Measurements from ENCODE around the gene SUPT3H.
A peak's percentile ranks its signal among the peaks of the same experiment; 100 is the strongest.

SUPT3H gene

DNA sequence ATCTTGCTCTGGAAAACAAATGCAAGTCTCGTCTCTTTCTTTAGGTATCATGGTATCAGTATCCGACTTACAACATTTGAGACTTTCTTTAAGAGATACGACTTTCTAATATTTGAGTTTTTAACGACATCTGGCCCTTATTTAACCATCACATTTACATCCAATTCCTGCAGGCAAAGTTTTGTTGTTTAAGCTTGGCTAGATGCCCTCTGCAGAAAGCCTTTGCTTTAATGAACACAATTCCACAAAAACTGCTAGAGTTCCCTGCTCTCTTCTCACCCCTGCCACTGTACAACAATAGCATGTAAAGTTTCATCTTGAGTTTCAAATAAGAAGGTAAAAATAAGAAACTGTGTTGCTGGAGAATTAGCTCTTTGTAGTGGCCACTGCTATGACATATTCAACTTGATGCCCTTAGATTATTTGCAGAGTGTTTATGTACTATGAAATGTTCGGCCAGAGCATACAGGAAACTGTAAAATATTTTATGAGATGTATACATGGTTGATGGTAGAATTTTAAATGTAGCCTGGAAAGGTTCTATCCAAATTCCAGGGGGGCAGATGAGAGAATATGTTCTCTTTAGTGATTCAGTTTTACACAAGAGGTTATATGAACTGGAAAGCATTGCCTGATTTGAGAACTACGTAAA, 551.6 kb downstream of the SUPT3H start:
- DNase-seq = no peak

DNA sequence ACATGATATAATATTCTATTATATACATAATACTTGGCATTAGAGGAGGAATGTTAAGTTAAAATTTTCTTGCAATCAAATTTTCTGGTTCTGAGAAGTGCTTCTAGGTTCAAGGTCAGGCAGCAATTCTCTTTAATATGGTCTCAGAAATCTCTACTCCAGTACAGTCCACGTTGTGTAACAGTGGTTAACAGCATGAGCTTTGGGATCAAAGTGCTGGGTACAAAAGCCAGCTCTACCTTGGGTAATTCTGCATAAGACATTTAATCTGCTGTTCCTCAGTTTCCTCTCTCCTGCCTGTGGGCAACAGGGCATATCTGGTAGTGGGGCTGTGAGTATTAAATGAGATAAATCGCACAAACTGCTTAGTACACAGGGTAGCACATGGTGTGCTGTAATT, 552.5 kb downstream of the SUPT3H start:
- DNase-seq = no peak

DNA sequence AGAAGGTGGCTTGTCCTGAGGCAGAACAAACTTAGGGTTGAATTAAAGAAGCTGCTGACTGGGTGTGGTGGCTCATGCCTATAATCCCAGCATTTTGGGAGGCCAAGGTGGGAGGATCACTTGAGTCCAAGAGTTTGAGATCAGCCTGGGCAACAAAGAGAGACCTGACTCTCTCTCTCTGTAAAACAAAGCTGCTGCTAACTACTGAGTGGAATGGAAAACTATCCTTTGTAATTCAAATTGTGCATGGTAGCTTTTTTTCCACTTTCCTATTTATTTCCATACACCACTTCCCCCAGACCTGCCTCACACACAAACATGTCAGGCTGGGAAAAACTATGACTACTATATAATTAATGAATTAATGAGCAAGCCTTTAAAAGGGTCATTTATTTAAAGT, 553.2 kb downstream of the SUPT3H start:
- no peak for DNase-seq

DNA sequence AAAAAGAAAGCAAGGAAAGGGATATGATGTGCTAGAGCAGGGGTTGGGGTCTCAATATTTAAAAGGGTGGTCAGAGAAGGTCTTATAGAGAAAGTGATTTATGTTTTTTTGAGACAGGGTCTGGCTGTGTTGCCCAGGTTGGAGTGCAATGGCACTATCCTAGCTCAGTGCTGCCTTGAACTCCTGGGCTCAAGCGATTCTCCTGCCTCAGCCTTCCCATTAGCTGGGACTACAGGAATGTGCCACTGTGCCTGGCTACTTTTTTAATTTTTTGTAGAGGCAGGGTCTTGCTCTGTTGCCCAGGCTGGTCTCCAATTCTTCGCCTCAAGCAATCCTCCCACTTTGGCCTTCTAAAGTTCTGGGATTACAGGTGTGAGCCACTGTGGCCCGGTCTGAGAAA, 557.0 kb downstream of the SUPT3H start:
- no peak for DNase-seq

DNA sequence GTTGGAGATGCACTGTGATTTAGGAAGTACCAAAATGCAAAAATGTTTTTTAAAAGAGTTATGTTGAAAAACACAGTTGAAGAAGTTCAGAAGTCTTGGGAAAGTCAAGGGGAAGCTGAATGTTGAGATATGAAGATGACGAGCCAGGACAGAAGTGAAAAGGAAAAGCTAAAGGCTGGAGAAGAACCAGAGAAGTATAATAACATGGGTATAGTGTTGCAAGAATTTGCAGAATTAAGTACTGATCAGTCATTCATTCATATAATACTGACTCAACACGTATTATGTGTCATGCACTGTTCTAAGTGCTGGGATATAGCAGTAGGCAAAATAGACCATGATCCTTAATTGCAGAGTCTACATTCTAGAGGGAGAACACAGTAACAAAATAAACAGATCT, 557.4 kb downstream of the SUPT3H start:
- no peak for DNase-seq

DNA sequence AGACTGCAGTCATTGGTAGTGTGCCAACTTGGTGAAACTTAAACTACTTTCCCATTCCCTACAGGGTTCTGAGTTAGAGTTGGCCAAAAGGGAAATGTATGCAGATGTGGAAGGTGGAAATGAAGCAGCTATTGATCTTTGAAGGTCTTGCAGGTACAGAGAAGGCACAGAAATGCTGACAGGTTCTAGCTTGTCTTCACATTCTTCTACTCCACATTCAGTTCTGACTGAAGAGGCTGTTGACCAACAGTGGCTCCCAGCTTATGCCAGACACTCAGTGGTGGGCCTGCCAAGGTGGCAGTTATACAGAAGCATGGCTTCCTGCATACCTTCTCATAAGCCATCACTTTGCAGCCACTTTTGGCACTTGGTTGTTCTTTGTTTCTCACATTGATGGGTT, 566.3 kb downstream of the SUPT3H start:
- no peak for DNase-seq

DNA sequence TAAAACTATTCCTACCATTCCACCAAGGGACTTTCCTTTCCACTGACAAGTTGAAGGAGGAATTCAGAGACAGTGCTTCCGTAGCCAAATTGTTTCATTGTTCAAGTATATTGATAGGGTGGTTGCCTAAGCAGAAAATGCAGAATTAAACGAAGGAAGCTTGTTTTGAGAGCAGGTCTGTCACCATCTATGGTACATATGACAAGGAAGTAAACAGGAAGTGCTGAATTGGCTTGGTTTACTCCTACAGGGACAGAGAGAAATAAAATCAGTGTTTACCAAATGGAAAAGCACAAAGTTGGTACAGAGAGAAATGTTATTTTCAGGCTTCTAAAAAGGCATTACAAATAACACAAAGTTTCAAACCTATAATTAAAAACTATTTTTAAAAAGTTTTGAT, 568.5 kb downstream of the SUPT3H start:
- DNase-seq = no peak

DNA sequence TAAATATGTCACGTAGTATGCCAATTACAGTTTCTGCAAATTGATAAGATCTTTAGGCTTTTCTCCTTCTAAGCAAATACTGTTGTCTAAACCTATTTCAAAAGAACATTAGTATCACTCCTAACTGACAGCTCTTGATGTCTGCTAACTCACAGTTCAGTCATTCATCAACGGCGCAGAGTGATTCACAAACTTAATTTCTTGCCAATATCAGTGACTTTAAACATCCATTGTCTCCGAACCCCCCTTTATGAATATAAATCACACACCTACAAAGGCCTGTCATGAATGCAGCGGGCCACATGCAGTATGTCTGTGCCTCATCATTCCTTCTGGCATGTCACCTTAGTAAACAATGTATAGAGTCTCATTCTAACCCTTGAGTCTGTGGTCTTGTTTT, 569.6 kb downstream of the SUPT3H start:
- no peak for DNase-seq

DNA sequence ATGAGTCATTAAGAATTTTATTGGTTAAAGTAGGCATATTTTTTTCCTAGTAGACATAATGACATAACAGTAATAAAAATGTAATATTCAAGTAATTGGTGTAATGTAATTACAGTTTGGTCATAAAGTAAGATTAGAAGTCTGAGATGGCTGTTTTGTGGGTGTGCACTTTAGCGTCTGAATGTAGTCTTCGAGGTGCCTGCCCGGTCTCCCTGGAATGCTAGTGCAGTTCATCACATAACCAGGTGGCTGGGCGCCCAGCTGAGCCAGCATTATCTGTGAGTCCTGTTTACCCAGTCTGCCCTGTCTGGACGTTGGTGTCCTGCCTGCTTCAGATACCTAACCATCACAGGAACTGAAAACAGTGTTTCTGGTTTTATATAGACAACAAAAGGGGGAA, 571.1 kb downstream of the SUPT3H start:
- DNase-seq = no peak

DNA sequence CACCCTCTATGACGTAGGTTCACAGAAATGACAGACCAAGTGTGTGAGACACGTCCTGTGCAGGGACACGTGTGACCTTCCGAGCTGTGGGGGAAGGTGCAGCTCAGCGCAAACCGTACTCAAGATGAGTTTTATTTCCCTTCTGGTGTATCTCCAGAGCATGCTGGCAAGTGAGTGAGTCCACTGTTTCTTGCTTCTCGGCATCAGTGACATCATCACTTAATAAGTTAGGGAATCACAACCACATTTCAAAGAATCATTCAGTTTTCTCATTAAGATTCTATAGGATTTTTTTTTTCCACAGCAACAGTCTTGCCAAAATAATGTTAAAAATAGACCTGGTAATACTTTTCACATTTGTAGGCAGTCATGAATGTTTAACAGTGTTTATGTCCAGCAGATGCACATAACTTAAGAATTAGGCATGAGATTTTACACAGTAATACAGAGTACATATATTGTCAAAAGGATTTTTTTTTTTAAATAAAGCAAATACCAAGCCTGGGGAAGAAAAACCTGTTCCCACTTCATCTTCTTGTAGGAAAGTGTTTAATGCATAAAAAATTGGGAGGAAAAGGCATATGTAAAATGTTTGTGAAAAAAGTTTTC, 572.4 kb downstream of the SUPT3H start:
- DNase-seq = no peak

DNA sequence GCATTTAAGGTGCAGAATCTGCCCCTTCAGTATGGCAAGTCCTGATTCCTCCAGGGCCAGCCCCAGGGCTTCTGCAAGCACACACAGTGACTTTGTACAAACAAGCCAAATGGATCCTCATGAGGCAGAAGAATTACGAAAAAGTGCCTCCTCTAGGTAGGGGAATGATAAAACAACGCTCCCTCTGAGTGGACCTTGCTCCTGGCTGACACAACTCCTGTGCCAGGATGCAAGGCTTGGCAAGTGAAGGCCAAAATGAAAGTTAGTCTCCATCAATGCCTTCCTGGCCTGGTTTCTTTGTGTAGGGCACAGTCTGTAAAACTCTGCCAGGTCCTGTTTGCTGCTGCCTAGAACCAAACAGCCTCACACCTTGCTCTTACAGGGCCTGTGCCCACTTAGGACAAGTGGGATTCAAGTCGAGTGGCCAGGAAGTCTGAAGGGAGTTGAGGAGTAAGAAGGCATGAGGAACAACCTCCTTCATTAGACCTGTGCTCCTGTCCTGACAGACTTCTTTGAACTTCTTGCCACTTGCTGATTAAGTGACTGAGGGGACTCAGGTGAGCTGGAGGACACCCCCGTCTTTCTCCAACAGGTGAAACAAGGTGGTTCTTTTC, 573.1 kb downstream of the SUPT3H start:
- DNase-seq = no peak

DNA sequence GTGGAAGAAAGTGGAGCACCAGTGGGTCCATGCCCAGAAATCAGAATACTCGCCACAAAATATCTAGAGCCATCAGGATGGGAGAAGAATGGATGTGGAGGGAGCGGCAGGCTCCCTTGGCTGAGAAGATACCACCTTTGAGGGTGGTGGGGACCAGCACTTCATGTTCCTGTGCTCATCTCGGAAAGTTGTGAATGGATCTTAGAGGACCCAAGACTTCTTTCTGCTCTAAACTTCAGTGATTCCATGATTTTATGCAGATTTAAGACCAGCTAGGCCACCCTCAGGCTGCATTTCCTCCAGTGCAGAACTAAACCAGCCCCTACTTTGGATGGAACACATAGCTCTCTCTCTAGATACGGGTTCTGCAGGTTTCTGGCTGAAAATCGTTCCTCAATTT, 573.7 kb downstream of the SUPT3H start:
- no peak for DNase-seq

DNA sequence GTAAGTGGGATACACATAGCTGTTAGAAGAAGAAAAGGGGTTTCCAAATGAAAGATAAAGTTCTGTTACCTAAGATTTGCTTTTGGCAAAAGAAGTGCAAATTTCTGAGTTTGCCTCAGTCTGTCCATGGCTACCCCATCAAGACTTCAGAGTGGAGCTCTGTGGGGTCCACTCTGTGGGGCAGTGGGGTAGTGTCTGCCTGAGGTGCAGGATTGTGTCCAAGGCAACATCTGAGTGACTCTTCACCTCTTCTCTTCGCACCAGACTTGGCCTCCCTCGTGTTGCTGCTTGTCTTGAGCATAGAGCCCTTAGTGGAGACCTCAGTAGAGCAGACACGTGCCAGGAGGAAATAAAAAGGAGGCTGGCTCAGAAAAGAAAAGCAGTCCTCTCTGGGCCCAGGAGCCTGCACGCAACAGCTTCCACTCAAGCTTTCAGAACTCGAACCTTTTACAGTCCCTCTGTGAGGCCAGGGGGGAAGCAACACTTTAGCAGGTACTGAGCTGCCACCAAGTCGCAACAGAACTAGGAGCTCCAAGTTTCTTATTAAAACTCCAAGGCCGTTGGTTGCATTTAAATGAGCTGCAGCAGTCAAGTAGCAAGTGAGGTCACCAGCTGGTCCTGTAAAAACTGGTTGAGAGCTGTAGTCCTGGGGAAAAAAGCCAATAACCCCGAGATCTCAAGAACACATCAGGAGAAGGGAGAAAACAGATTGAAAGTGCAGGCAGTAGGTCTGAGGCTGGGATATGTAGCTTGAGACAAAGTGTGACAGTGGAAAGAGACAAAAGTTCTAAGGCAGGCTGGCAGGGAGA, 576.7 kb downstream of the SUPT3H start:
- DNase-seq = no peak

DNA sequence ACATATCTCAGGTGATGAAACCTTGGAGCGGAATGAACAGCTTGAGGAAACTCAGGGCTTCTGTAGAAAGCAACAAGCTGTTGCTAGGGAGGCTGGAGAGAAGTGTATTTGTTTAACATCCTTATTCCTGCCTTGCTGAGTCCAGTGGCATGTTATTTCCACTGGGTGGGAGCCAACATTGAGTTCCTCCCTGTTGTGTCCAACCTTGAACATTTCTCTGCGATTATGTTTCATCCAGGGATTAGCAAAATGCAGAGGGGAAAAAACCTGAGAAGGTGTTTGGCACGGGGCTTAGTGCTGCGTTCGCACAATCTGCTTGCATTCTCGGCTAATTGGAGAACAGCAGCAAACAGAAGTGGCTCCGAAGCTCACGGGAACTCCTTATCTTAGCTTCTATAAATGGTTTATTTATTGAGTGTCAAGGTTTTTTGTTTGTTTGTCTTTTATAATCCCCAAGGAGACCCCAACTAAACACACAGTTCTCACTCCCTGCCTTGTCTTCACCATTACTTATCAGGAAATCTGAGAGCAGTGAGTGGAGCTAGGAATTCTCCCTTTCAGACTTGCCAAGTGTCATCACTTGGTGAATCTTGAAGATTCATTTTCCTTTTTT, 577.5 kb downstream of the SUPT3H start:
- no peak for DNase-seq

DNA sequence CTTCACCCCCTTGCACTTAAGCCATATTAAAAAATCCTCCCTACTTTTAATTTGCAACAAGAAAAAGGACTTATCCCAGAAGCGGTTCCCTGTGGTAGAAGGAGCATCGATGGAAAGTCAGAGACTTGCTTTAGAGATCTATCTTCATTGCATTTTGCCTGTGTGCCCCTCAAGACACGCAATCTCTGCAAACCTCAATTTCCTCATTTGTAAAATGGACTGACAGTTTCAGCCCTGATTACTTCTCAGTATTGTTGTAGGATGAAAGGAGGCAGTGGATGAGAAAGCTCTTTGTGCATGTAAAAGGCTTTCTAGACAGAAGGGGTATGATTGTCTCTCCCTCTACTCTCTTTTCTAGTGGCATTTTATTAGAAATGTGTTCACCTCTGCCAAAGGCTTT, 580.0 kb downstream of the SUPT3H start:
- DNase-seq = no peak

DNA sequence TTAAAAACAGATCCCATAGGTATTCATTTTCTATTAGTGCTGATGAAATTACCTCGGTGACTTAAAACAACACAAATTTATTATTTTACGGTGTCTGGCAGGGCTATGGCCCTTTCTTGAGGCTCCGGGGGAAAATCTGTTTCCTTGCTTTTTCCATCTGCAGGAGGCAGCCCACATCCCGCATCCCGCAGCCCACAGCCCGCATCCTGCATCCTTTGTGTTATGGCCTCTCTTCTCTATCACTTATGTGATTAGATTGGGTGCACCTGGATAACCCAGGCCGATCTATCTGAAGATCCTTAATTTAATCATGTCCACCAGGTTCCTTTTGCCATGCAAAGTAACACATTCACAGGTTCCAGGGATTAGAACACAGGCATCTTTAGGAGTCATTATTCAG, 582.4 kb downstream of the SUPT3H start:
- DNase-seq = no peak

DNA sequence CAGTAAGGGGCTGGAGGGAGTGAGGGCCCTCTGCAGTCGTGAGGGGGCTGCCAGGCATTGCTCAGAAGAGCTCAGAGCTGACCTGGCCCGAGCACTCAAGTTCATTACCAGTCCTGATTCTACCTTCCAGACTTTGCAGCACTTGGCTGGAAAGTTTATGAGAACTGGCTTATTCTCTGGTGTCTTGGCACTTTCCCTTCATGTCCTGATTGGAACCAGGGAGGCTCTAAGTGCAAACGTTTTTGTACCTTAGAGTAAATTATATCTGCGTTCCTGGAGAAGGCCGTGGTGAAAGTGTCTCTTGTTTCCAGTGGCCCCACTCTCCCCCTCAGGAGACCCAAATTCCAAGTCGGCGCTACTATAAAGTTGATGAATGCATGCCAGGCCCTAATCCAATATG, 587.9 kb downstream of the SUPT3H start:
- DNase-seq = no peak

DNA sequence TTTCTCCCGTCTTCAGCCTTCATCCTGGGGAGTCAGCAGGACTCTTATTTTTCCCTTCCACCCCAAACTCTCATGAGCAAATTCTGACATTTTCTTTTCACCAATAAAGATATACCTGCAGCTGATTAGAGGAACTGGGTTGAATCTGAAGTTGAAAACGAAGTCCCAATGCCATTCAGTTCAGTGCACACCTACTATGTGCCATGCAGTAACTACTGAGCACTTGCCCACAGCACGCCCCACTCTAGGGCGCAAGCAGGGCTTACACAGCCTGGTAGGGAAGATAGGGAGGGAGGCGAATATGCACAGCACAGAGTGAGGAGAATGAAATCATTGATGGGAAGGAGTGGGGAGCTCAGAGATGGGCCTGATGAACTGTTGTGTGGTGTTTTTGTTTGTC, 588.7 kb downstream of the SUPT3H start:
- no peak for DNase-seq

DNA sequence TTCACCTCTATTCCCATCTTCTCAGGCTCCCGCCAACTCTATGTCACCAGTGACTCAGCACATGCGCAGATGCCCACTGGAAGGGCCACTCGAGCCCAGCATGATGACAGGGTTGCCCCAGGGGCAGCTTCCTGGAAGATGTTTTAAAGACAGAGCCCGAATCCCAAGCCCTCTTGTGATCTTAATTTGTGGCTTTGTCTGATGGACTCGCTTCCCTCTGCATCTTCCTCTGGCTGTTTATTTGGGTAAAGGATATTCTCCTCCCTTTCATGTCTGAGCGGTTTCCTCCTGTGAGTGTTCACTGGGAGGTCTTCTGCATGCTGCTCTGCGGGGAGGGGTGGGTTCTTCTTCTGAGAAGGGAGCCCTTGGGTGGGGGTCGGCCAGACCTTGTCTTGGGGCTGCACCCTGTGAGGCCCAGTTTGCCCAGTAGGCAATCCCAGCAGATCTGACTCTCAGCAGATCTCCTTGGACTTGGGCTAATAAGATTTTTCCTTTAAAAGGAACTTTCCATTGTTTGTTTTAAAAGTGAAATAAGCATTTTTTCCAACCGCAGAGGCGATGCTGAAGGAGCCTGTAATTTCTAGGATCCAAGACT, 589.2 kb downstream of the SUPT3H start:
- no peak for DNase-seq

DNA sequence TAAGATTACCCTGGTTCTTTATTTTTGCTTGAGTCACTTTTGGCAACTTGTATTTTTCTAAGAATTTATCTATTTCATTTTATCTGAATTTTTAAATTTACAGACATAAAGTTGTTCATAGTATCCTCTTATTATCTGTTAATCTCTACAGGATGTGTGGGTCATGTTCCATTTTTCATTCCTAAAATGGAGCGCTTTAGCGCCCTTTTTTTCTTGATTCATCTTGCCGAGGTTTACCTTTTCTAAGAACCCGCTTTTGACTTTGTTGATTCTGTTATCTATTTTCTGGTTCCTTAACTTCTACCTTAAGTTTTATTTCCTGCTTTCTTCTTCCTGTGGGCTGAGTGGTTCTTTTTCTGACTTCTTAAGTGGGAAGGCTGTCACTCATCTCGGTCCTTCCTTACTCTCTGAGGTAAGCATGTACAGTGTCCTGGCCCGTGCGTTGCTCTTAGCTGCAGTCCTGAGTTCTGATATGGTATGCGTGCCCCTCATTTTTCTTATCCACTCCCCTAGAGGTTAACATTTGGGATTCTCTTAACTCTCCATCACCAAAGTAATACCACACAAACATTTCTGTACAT, 590.4 kb downstream of the SUPT3H start:
- DNase-seq = peak in 1 of 5 experiments; percentile 30

DNA sequence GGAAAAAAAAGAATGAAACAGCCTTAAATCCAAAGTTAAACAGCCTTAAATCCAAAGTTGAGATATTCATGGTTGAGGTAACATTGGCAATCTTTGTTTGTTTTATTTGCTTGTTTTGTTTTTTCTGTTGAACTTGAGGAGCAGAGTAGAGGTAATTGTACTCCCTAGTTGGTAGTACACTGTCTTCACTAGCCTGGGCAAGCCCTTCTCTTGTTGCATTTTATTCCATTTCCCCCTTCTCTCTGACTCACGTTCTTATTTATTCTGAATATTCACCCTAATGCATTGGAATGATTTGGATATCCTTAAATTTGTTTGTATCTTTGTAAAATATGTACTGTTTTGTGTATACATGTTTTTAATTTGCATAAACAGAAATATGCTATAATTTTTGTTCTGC, 592.6 kb downstream of the SUPT3H start:
- DNase-seq = no peak

DNA sequence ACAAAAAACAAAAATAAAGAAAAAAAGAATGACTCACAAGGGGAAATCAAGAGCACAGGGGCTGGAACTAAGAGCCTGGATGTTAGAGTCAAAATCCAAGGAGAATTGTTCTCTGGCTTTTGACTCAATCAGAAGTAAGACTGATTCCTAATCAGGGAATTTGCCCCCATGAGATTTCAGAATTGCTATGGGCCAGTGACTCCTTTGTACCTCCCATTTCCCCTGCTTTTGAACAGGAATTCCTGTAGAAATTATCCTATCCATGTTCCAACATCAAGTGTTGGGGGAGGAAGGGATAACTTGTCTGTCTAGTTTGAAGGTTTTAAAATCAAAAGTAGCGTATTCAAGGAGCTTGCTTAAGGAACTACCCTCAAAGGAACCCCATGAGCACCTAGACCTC, 593.5 kb downstream of the SUPT3H start:
- DNase-seq = no peak

DNA sequence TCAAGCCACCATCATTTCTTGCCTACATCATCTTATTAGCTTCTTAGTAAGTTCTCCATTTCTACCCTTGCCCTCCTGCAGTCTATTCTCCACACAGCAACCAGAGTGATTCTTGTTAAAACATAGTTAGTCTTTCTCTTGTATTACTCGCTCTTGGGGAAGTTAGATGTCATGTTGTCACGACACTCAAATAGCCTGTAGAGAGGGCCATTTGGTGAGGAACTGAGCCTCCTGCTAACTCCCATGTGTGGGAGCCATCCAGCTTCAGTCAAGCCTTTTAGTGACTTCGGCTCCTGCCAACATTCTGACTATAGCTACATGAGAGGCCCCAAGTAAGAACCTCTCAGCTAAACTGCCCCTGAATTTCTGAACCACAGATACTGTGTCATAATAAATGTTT, 594.8 kb downstream of the SUPT3H start:
- DNase-seq = no peak
